ENCODE results near the gene MERTK.

- no peak for TF ChIP-seq CTCF (conservative IDR thresholded peaks at IDR 0.05; ENCODE audit: low read length)
- no peak for TF ChIP-seq EZH2phosphoT487 (IDR thresholded peaks at IDR 0.05; ENCODE audit: borderline replicate concordance)
Measured at GRCh38 chr2:111977240-111977639, 78.8 kb downstream of the MERTK start.

Data from Loucy (cell line).